Activated CD8-positive, alpha-beta T cell treated with anti-CD3 and anti-CD28 coated beads for 36 hours (primary cell): ENCODE data around the gene C16orf90. TPM values are rescaled to one million over a fixed set of nuclear protein-coding genes. Genes with fewer than 3 reads are reported as not detected.

Experiments used
- ATAC-seq: fragments of 200-7000 bp; cut with Tn5 transposase; one replicate; pipeline ENCODE4 v1.10.0; 2021; ENCODE audit warnings: mild to moderate bottlenecking, moderate library complexity
- CTCF ChIA-PET: fragments of 350-600 bp; sonication (Branson Sonifier 250); formaldehyde crosslinking; loops from one replicate; lab custom pipeline; 2021; ENCODE audit warnings: antibody characterized with exemption; lab: Charles Lee
- POLR2A ChIA-PET: fragments of 350-600 bp; sonication (Branson Sonifier 250); formaldehyde crosslinking; loops from one replicate; lab custom pipeline; 2021; ENCODE audit warnings: antibody characterized with exemption; lab: Charles Lee
- DNase-seq: peaks from one replicate; pipeline ENCODE4 v3.0.0-alpha.2; 2020
- H3K27ac Mint-ChIP-seq: one replicate; pipeline ENCODE4 v1.8.0; 2021; ENCODE audit warnings: mild to moderate bottlenecking, mixed read lengths
- H3K27me3 Mint-ChIP-seq: one replicate; pipeline ENCODE4 v1.8.0; 2021; ENCODE audit warnings: mixed read lengths
- H3K36me3 Mint-ChIP-seq: one replicate; pipeline ENCODE4 v1.8.0; 2021; ENCODE audit warnings: low read depth, mixed read lengths
- H3K4me1 Mint-ChIP-seq: one replicate; pipeline ENCODE4 v1.8.0; 2021; ENCODE audit warnings: low read depth, mixed read lengths
- H3K4me3 Mint-ChIP-seq: one replicate; pipeline ENCODE4 v1.8.0; 2021; ENCODE audit warnings: mild to moderate bottlenecking, moderate library complexity, mixed read lengths
- H3K9me3 Mint-ChIP-seq: one replicate; pipeline ENCODE4 v1.8.0; 2021; ENCODE audit warnings: mixed read lengths
- intact Hi-C: fragments of 100-400 bp; cut with micrococcal nuclease; formaldehyde crosslinking; loops from one replicate; pipeline ENCODE4 v1.10.0; 2022
- total RNA-seq, 2 experiments: library from RNA; stranded (reverse); gene quantifications; one replicate each; pipeline ENCODE4 v1.2.3, GENCODE V29; 2021
- TF ChIP-seq, protein P1 (sequence below): fragments of 200-600 bp; IDR thresholded peaks from one replicate; pipeline ENCODE4 v1.8.0; 2022; ENCODE audit warnings: antibody characterized with exemption, mild to moderate bottlenecking

C16orf90 gene
- total RNA-seq, 2 experiments from 2014 or later = not detected

DNA sequence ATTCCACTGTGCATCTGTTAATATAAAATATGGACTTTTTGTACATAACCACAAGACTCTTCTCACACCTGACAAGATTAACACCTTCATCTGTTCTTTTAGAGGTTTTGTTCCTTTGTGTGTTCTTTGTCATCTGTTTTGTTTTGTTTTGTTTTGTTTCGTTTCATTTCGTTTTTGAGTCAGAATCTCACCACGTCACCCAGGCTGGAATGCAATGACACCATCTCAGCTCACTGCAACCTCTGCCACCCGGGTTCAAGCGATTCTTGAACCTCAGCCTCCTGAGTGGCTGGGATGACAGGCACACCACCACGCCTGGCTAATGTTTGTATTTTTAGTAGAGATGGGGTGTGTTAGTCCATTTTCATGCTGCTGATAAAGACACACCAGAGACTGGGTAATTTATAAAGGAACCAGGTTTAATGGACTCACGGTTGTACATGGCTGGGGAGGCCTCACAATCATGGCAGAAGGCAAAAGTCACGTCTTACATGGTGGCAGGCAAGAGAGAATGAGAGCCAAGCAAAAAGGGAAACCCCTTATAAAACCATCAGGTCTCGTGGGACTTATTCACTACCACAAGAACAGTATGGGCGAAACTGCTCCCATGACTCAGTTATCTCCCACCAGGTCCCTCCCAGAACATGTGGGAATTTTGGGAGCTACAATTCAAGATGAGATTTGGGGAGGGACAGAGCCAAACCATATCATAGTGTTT, 22.3 kb downstream of the C16orf90 start:
- Mint-ChIP-seq H3K27ac (peak overlapping the region; percentile 47), H3K4me1 (peaks cover 33% of the 10 kb centered on the region), H3K27me3 (no peaks in the 10 kb centered on the region), H3K4me3 (no peak overlapping the region), H3K9me3 (no peaks in the 10 kb centered on the region), H3K36me3 (peaks cover 12% of the 10 kb centered on the region)
- intact Hi-C loops = no loop called here
- TF ChIP-seq, protein P1, sequence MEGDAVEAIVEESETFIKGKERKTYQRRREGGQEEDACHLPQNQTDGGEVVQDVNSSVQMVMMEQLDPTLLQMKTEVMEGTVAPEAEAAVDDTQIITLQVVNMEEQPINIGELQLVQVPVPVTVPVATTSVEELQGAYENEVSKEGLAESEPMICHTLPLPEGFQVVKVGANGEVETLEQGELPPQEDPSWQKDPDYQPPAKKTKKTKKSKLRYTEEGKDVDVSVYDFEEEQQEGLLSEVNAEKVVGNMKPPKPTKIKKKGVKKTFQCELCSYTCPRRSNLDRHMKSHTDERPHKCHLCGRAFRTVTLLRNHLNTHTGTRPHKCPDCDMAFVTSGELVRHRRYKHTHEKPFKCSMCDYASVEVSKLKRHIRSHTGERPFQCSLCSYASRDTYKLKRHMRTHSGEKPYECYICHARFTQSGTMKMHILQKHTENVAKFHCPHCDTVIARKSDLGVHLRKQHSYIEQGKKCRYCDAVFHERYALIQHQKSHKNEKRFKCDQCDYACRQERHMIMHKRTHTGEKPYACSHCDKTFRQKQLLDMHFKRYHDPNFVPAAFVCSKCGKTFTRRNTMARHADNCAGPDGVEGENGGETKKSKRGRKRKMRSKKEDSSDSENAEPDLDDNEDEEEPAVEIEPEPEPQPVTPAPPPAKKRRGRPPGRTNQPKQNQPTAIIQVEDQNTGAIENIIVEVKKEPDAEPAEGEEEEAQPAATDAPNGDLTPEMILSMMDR = no peak
- ChIA-PET CTCF (no interaction called here), POLR2A (no interaction called here)
- DNase-seq (peak; percentile 28), ATAC-seq (peak; percentile 34)

DNA sequence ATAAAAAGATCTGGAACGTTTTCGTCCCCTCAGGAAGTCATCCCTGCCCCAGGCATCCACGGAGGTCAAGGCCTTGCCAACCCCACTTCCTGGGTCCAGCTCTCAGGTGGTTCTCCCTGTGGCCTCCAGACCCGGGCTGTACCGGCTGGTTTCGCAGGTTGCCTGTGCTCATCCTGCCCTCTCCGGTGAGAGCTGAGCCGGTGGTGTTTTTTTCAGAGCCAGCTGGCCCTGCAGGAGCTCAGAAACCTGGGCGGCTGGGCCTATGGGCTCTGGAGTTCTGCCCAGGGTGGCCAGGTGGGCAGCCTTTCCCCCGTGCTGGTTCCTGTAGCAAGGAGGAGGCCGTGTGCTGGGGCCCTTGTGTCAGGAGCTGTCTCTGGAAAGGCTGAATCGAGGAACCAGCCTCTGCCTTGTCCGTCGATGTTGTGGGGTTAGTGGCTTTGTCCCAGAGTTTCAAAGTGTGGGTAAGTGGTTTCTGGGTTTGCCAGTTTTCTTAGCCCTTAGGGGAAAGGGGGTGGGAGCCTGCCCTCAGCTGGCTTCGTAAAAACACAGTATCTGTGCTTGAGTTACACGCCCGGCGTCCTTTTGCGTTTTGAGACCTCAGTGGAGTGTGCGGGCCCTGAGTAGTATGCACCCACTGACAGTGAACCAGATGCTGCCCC, 23.6 kb downstream of the C16orf90 start:
- Mint-ChIP-seq H3K9me3 (no peaks in the 10 kb centered on the region), H3K27ac (peak overlapping the region; percentile 30), H3K36me3 (peaks cover 17% of the 10 kb centered on the region), H3K4me3 (no peak overlapping the region), H3K4me1 (peaks cover 46% of the 10 kb centered on the region), H3K27me3 (no peaks in the 10 kb centered on the region)
- CTCF ChIA-PET = interaction anchor here (0.7 kb wide), 1 partner anchor 205 kb away, joined by 3 read pairs; no protein-coding TSS in a partner anchor
- POLR2A ChIA-PET = interaction anchor here (0.9 kb wide), 1 partner anchor 140 kb away, joined by 3 read pairs; no protein-coding TSS in a partner anchor
- ATAC-seq = no peak
- intact Hi-C loops = no loop called here
- TF ChIP-seq, protein P1 = no peak
- no peak for DNase-seq

DNA sequence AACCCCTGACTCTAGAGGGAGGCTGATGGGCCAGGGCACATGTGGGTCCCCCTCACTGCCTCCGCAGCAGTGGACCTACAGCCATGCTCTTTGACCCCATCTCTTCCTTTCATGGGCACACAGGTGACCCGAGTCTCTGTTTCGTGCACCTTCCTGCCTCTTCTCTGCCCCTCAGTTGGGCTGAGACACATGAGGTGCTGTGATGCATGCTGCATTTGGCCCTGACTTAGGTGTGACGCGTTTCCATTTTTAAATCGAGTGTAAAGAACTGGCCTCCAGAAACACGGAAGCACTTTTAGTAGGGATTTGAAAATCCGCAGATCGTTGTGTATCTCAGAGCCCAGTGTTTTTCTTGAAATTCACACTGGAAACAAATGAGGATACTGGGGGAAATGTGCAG, 24.6 kb downstream of the C16orf90 start:
- no peak overlapping the region for H3K27ac Mint-ChIP-seq
- DNase-seq (no peak), ATAC-seq (no peak)
- H3K9me3 Mint-ChIP-seq = no peaks in the 10 kb centered on the region
- POLR2A ChIA-PET = no interaction called here
- peaks cover 17% of the 10 kb centered on the region for H3K36me3 Mint-ChIP-seq
- intact Hi-C loops = no loop called here
- H3K4me1 Mint-ChIP-seq = peaks cover 52% of the 10 kb centered on the region
- H3K27me3 Mint-ChIP-seq = no peaks in the 10 kb centered on the region
- CTCF ChIA-PET = interaction anchor here (1.3 kb wide), 1 partner anchor 10 kb away, joined by 4 read pairs; no protein-coding TSS in a partner anchor
- no peak overlapping the region for H3K4me3 Mint-ChIP-seq
- TF ChIP-seq, protein P1 = no peak

DNA sequence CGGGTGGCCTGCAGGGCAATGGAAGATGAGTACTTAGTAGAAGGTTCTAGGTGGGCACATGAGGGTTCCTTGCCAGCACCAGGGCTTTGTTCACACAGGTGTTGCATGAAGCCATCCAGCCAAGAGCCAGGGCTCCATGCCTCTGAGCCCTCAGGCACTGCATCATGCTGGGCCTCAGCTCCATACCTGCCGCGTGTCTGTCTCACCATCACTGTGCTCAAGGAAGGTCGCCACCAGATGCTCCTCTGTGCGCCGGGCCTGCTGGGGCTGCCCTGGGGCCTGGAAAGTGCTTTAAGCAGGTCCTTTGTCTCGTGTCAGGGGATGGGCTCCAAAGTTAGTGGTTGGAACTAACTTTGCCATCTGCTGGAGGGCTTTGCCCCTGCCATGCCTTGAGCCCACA, 25.6 kb downstream of the C16orf90 start:
- CTCF ChIA-PET = interaction anchor here (1.3 kb wide), 1 partner anchor 9 kb away, joined by 4 read pairs; no protein-coding TSS in a partner anchor
- POLR2A ChIA-PET = no interaction called here
- H3K9me3 Mint-ChIP-seq = no peaks in the 10 kb centered on the region
- no peaks in the 10 kb centered on the region for H3K27me3 Mint-ChIP-seq
- H3K27ac Mint-ChIP-seq = no peak overlapping the region
- peaks cover 54% of the 10 kb centered on the region for H3K4me1 Mint-ChIP-seq
- TF ChIP-seq, protein P1 = no peak
- H3K4me3 Mint-ChIP-seq = no peak overlapping the region
- ATAC-seq = no peak
- intact Hi-C loops = no loop called here
- H3K36me3 Mint-ChIP-seq = peaks cover 20% of the 10 kb centered on the region
- DNase-seq = no peak

DNA sequence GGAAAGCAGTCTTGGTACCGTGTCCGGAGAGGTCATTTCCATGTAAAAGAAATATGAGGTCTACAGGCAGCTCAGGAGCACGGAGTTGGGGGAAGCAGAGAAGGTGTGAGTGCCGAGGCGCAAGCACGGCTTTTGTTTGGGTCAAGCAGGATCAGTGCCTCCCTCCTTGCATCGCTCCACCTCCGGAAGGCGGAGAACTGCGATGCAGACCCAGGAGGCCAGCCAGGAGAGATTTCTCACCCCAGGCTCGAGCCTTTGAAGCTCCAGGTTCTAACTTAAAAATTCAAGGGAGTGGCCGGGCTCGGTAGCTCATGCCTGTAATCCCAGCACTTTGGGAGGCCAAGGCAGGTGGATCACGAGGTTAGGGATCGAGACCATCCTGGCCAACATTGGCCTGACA, 26.8 kb downstream of the C16orf90 start:
- H3K27ac Mint-ChIP-seq = peak overlapping the region; percentile 80
- CTCF ChIA-PET = no interaction called here

More for the DNA sequence above, 26.8 kb downstream of the C16orf90 start:
- TF ChIP-seq, protein P1 = no peak
- ATAC-seq (no peak), DNase-seq (no peak)
- intact Hi-C loops = no loop called here
- Mint-ChIP-seq H3K4me1 (peaks cover 61% of the 10 kb centered on the region), H3K36me3 (peaks cover 24% of the 10 kb centered on the region), H3K4me3 (no peak overlapping the region), H3K9me3 (no peaks in the 10 kb centered on the region), H3K27me3 (no peaks in the 10 kb centered on the region)
- POLR2A ChIA-PET = no interaction called here
